Breast epithelium (tissue), 4 donors: ENCODE data around the gene SPRR2A. TPM values are rescaled to one million over a fixed set of nuclear protein-coding genes. Genes with fewer than 3 reads are reported as not detected.

Source experiments
- DNase-seq, 2 donors: peaks; one replicate each; pipeline ENCODE4 v3.0.0-alpha.2; 2019; ENCODE audit warnings: low spot score in 2 of 2
- H3K27ac ChIP-seq, 2 donors: fragments of 200-600 bp; sonication (generic) in 1 of 2; one replicate each; pipeline ENCODE4 v1.5.1; 2016 to 2019; ENCODE audit warnings: mild to moderate bottlenecking in 1 of 2
- H3K27me3 ChIP-seq, 2 donors: fragments of 200-600 bp; sonication (generic) in 1 of 2; one replicate each; pipeline versions ENCODE4 v1.5.1 to v1.6.0; 2017 to 2019; ENCODE audit warnings: control low read depth in 1 of 2, mild to moderate bottlenecking in 1 of 2
- H3K36me3 ChIP-seq: fragments of 200-600 bp; one replicate; pipeline ENCODE4 v1.5.1; 2019
- H3K4me1 ChIP-seq, 2 donors: fragments of 200-600 bp; sonication (generic); one replicate each; pipeline ENCODE4 v1.5.1; 2016 to 2019; ENCODE audit warnings: control low read depth in 1 of 2
- H3K4me3 ChIP-seq, 3 donors: fragments of 200-600 bp; sonication (generic); 1 replicate in 2 of 3; 2 replicates in 1 of 3; pipeline ENCODE4 v1.5.1; 2016 to 2019; ENCODE audit warnings: mild to moderate bottlenecking in 3 of 3, moderate library complexity in 2 of 3
- H3K9me3 ChIP-seq, 2 donors: fragments of 200-600 bp; sonication (generic) in 1 of 2; one replicate each; pipeline ENCODE4 v1.5.1; 2016 to 2019; ENCODE audit warnings: control low read depth in 1 of 2
- POLR2A ChIP-seq: fragments of 450-650 bp; IDR thresholded peaks from one replicate; pipeline ENCODE4 v1.6.1; 2016; ENCODE audit warnings: antibody characterized with exemption, mild to moderate bottlenecking, moderate library complexity
- POLR2AphosphoS5 ChIP-seq, 3 donors: sonication (generic); formaldehyde crosslinking; IDR thresholded peaks; one replicate each; pipeline ENCODE4 v1.6.1; 2017; ENCODE audit warnings: antibody characterized with exemption in 3 of 3
- intact Hi-C: fragments of 100-400 bp; cut with DNase I; formaldehyde crosslinking; loops from one replicate; pipeline ENCODE4 v1.15.1; 2023; ENCODE audit warnings: low total_unique reads
- total RNA-seq, 3 donors: library from RNA; depleted of rRNA; stranded (reverse); fragments of >200 nt; gene quantifications; one replicate each; pipeline ENCODE4 v1.1.0, GENCODE V29; 2016
- TF ChIP-seq, protein P1 (sequence below), 3 donors: fragments of 450-650 bp; IDR thresholded peaks; one replicate each; pipeline ENCODE4 v1.5.1; 2016 to 2017; ENCODE audit warnings: antibody characterized with exemption in 3 of 3, mild to moderate bottlenecking in 3 of 3, moderate library complexity in 3 of 3

SPRR2A gene
- total RNA-seq, 3 donors from 2014 or later: not detected

DNA sequence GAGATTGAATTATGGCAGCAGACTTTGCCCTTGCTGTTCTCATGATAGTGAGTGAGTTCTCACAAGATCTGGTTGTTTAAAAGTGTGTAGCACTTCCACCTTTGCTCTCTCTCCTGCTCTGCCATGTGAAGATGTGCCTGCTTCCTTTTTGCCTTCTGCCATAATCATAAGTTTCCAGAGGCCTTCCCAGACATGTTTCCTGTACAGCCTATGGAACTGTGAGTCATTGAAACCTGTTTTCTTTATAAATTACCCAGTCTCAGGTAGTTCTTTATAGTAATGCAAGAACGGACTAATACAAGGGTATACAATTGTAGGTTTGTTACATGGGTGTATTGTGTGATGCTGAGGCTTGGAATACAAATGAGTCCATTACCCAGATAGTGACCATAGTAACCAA lies 22.1 kb downstream of the SPRR2A start:
- no peaks in the 10 kb centered on the region for H3K4me1 ChIP-seq
- H3K27ac ChIP-seq: no peak overlapping the region
- H3K9me3 ChIP-seq: no peaks in the 10 kb centered on the region
- H3K4me3 ChIP-seq: no peak overlapping the region
- no peaks in the 10 kb centered on the region for H3K36me3 ChIP-seq
- TF ChIP-seq POLR2A (no peak), POLR2AphosphoS5 (IDR thresholded peaks at IDR 0.05) (no peak)
- TF ChIP-seq, protein P1, sequence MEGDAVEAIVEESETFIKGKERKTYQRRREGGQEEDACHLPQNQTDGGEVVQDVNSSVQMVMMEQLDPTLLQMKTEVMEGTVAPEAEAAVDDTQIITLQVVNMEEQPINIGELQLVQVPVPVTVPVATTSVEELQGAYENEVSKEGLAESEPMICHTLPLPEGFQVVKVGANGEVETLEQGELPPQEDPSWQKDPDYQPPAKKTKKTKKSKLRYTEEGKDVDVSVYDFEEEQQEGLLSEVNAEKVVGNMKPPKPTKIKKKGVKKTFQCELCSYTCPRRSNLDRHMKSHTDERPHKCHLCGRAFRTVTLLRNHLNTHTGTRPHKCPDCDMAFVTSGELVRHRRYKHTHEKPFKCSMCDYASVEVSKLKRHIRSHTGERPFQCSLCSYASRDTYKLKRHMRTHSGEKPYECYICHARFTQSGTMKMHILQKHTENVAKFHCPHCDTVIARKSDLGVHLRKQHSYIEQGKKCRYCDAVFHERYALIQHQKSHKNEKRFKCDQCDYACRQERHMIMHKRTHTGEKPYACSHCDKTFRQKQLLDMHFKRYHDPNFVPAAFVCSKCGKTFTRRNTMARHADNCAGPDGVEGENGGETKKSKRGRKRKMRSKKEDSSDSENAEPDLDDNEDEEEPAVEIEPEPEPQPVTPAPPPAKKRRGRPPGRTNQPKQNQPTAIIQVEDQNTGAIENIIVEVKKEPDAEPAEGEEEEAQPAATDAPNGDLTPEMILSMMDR (IDR thresholded peaks at IDR 0.05): no peak
- H3K27me3 ChIP-seq: no peaks in the 10 kb centered on the region
- intact Hi-C loops: no loop called here
- DNase-seq: no peak

DNA sequence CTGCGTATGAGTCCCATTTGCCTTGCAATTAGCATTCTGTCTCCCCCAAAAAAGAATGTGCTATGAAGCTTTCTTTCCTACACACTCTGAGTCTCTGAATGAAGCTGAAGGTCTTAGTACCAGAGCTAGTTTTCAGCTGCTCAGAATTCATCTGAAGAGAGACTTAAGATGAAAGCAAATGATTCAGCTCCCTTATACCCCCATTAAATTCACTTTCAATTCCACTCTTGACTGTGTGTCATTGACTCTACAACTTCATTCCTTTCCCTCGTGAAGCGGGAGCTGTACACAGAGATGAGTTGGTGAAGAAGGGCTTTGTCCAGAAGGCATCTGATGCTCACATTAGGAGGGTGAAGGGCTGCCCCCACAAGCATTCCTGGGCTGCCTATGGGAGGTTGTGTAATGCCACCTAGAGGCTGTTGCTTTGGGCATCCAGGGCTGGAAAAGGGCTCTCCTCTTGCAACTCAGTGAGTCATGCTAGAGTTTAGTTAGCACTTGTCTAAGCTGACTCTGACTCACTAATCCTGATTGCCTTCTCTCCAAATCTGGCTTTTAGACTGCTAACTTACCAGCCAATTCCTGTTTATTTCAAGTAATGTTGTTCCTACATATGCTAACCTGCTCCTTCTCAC lies 24.5 kb downstream of the SPRR2A start:
- H3K4me3 ChIP-seq: no peak overlapping the region
- intact Hi-C loops: no loop called here
- DNase-seq: no peak
- no peak overlapping the region for H3K27ac ChIP-seq
- H3K36me3 ChIP-seq: no peaks in the 10 kb centered on the region
- H3K4me1 ChIP-seq: no peaks in the 10 kb centered on the region
- no peak for TF ChIP-seq POLR2AphosphoS5 (IDR thresholded peaks at IDR 0.05)
- TF ChIP-seq, protein P1 (IDR thresholded peaks at IDR 0.05): no peak
- TF ChIP-seq POLR2A: no peak
- H3K9me3 ChIP-seq: no peaks in the 10 kb centered on the region
- H3K27me3 ChIP-seq: no peaks in the 10 kb centered on the region

DNA sequence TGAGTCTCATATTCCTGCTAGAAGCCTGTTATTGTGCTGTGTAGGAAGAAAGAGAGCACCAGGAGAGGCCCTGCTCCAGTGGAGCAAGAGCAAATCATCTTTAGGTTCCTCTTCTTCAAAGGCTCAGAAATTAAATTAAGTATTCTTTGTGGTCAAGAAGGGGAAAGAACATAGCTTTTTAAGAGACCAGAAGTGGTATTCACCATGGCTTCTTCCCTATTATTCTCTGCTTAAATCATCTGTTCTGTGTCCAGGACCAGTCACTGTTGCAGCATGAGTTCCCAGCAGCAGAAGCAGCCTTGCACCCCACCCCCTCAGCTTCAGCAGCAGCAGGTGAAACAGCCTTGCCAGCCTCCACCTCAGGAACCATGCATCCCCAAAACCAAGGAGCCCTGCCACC lies 25.2 kb downstream of the SPRR2A start:
- Histone ChIP-seq H3K4me1 (no peaks in the 10 kb centered on the region), H3K27ac (no peak overlapping the region), H3K27me3 (no peaks in the 10 kb centered on the region), H3K9me3 (no peaks in the 10 kb centered on the region), H3K36me3 (no peaks in the 10 kb centered on the region), H3K4me3 (no peak overlapping the region)
- intact Hi-C loops: no loop called here
- TF ChIP-seq, protein P1 (IDR thresholded peaks at IDR 0.05): no peak
- TF ChIP-seq POLR2AphosphoS5 (IDR thresholded peaks at IDR 0.05): no peak
- no peak for TF ChIP-seq POLR2A
- no peak for DNase-seq

DNA sequence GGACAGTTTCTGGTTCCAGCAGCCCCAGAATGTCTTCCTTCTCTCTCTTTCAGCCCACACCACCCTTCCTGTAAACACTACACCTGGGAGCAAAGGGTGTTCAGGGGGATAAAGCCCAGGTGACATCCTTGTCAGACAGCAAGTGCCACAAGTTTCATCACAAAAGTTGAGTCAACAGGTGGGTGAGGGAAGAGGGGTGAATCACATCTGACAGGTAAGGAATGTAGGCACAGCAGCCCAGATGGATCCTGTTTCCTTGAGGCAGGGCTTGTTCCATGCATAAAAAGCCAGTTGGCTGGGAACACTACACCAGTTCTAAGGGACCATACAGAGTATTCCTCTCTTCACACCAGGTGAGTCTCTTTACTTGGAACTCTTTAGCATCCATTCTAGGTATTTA lies 26.4 kb downstream of the SPRR2A start, which contains the start of gene SPRR1B:
SPRR1B (plus strand) TSS at position 309 of the 400 bp plus-strand sequence. CDS start 1,143 bp downstream, outside the sequence.
- no peak within 1 kb of the TSS for H3K4me3 ChIP-seq
- no peaks in the 10 kb centered on the region for H3K27me3 ChIP-seq
- no peaks in the 10 kb centered on the region for H3K36me3 ChIP-seq
- H3K9me3 ChIP-seq: no peaks in the 10 kb centered on the region
- TF ChIP-seq, protein P1 (IDR thresholded peaks at IDR 0.05): no peak
- TF ChIP-seq POLR2A (no peak), POLR2AphosphoS5 (IDR thresholded peaks at IDR 0.05) (no peak)
- H3K27ac ChIP-seq: no peak within 1 kb of the TSS
- intact Hi-C loops: no loop called here
- no peak for DNase-seq
- no peaks in the 10 kb centered on the region for H3K4me1 ChIP-seq

DNA sequence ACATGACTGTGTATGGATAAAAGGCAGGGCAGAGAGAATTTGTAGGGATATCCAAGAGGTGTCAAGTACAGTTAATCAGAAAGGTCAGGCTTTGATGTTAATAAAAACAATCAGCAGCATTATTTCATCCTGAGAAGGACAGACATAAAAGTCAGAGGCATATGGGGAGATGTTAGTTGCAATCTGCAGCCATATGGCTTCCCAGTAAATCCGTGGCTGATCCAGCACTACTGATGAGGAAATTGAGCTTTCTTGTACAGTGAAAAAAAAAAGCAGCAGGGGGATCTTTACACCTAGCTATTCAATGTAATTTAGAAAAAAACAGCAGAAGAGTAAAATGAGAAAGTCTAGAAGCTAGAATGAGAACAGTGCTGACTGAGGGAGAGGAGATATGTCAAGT lies 28.5 kb downstream of the SPRR2A start:
- H3K9me3 ChIP-seq: no peaks in the 10 kb centered on the region
- H3K27me3 ChIP-seq: no peaks in the 10 kb centered on the region
- H3K36me3 ChIP-seq: no peaks in the 10 kb centered on the region
- intact Hi-C loops: no loop called here
- H3K27ac ChIP-seq: no peak overlapping the region
- H3K4me1 ChIP-seq: no peaks in the 10 kb centered on the region
- H3K4me3 ChIP-seq: no peak overlapping the region
- TF ChIP-seq POLR2A (no peak), POLR2AphosphoS5 (IDR thresholded peaks at IDR 0.05) (no peak)
- TF ChIP-seq, protein P1 (IDR thresholded peaks at IDR 0.05): no peak
- DNase-seq: no peak
